DND-41 (cell line): ENCODE measurements around the gene RNF26.

ENCODE experiments used
- CTCF ChIP-seq: IDR thresholded peaks from 2 replicates; pipeline ENCODE4 v1.5.1; 2012; ENCODE audit warnings: borderline replicate concordance, low read length, moderate library complexity, mild to moderate bottlenecking; ENCODE audit not compliant: poor library complexity, severe bottlenecking; ENCODE audit errors: extremely low read depth
- EZH2 ChIP-seq: IDR thresholded peaks from 3 replicates; pipeline ENCODE4 v1.6.1; 2012; ENCODE audit warnings: borderline replicate concordance, low read depth, mild to moderate bottlenecking, moderate library complexity, low read length, inconsistent platforms; ENCODE audit not compliant: severe bottlenecking

- TF ChIP-seq CTCF: no peak
- TF ChIP-seq EZH2: no peak
These were observed 50.0 kb downstream of the RNF26 start for GRCh38 chr11:119384332-119384731.
